OCI-LY3 (cell line): Measurements from ENCODE around the gene JDP2.
A peak's percentile ranks its signal among the peaks of the same experiment; 100 is the strongest.

Experiments used
- H2AFZ ChIP-seq: fragments of 200-600, 300-600 bp; shearing (Covaris generic); 2 replicates; pipeline ENCODE4 v1.6.0; 2014; ENCODE audit warnings: antibody characterized with exemption, low read depth, low read length
- H3K27ac ChIP-seq: fragments of 200-600, 300-600 bp; sonication (generic); 2 replicates; pipeline ENCODE4 v1.5.1; 2014; ENCODE audit warnings: mild to moderate bottlenecking, low read length, moderate library complexity, mixed read lengths
- H3K27me3 ChIP-seq: fragments of 200-600, 300-600 bp; sonication (generic); 2 replicates; pipeline ENCODE4 v1.6.1; 2014; ENCODE audit warnings: low read depth, low read length, mixed read lengths
- H3K36me3 ChIP-seq: fragments of 200-600, 300-600 bp; sonication (generic); replicated peaks from 2 replicates; pipeline ENCODE3; 2014; ENCODE audit warnings: low read depth, low read length, mixed read lengths
- H3K4me1 ChIP-seq: fragments of 300-600, 200-600 bp; sonication (generic); 2 replicates; pipeline ENCODE4 v1.6.1; 2014; ENCODE audit warnings: low read length, mixed read lengths
- H3K4me2 ChIP-seq: fragments of 200-600, 300-600 bp; sonication (generic); 2 replicates; pipeline ENCODE4 v1.6.1; 2014; ENCODE audit warnings: low read length, mixed read lengths
- H3K4me3 ChIP-seq: fragments of 300-600, 200-600 bp; sonication (generic); 2 replicates; pipeline ENCODE4 v1.5.1; 2014; ENCODE audit warnings: antibody characterized with exemption, mild to moderate bottlenecking, low read length, moderate library complexity
- H3K79me2 ChIP-seq: fragments of 300-600, 200-600 bp; shearing (Covaris generic); 2 replicates; pipeline ENCODE4 v1.6.1; 2014; ENCODE audit warnings: mild to moderate bottlenecking, low read length, mixed read lengths
- H3K9ac ChIP-seq: fragments of 300-600, 200-600 bp; shearing (Covaris generic); 2 replicates; pipeline ENCODE4 v1.6.0; 2014; ENCODE audit warnings: mild to moderate bottlenecking, low read length, moderate library complexity
- H3K9me3 ChIP-seq: fragments of 200-600, 300-600 bp; shearing (Covaris generic); 2 replicates; pipeline ENCODE4 v1.6.1; 2014; ENCODE audit warnings: low read length, mixed read lengths; ENCODE audit not compliant: insufficient read depth
- H4K20me1 ChIP-seq: fragments of 200-600, 300-600 bp; sonication (generic); 2 replicates; pipeline ENCODE4 v1.6.1; 2016; ENCODE audit warnings: low read length, mixed read lengths; ENCODE audit not compliant: insufficient read depth
- CTCF ChIP-seq: fragments of 200-600, 300-600 bp; sonication (generic); IDR thresholded peaks from 2 replicates; pipeline ENCODE4 v1.5.1; 2014; ENCODE audit warnings: antibody characterized with exemption, low read length, low read depth
- EZH2phosphoT487 ChIP-seq: fragments of 200-600 bp; shearing (Covaris generic); IDR thresholded peaks from 2 replicates; pipeline ENCODE4 v1.6.1; 2018; ENCODE audit warnings: antibody characterized with exemption, mixed run types, low read depth

JDP2 gene

GRCh38 chr14:75427126-75427481 is 718 bp upstream of the JDP2 start:
- Histone ChIP-seq H3K9ac (peak overlapping the region; percentile 99), H4K20me1 (peaks cover 39% of the 10 kb centered on the region), H3K4me1 (peaks cover 56% of the 10 kb centered on the region), H2AFZ (no peak overlapping the region), H3K4me2 (peak overlapping the region; percentile 84), H3K79me2 (peaks cover 74% of the 10 kb centered on the region), H3K4me3 (peak overlapping the region; percentile 92), H3K27me3 (no peaks in the 10 kb centered on the region), H3K9me3 (peaks cover 6% of the 10 kb centered on the region), H3K36me3 (peaks cover 45% of the 10 kb centered on the region), H3K27ac (peak overlapping the region; percentile 96)
- TF ChIP-seq CTCF, result no peak
- no peak for TF ChIP-seq EZH2phosphoT487

GRCh38 chr14:75428230-75429104 is 645 bp downstream of the JDP2 start:
- no peak overlapping the region for H2AFZ ChIP-seq
- peaks cover 6% of the 10 kb centered on the region for H3K9me3 ChIP-seq
- H3K4me1 ChIP-seq, result peaks cover 51% of the 10 kb centered on the region
- TF ChIP-seq CTCF, result no peak
- no peak for TF ChIP-seq EZH2phosphoT487
- H3K9ac ChIP-seq, result peak overlapping the region; percentile 94
- no peaks in the 10 kb centered on the region for H3K27me3 ChIP-seq
- H3K4me3 ChIP-seq, result peak overlapping the region; percentile 97
- peaks cover 51% of the 10 kb centered on the region for H4K20me1 ChIP-seq
- H3K4me2 ChIP-seq, result peak overlapping the region; percentile 90
- peaks cover 88% of the 10 kb centered on the region for H3K79me2 ChIP-seq
- H3K36me3 ChIP-seq, result peaks cover 56% of the 10 kb centered on the region
- H3K27ac ChIP-seq, result peak overlapping the region; percentile 80

GRCh38 chr14:75429562-75429961 is 1.7 kb downstream of the JDP2 start:
- H2AFZ ChIP-seq, result no peak overlapping the region
- no peaks in the 10 kb centered on the region for H3K27me3 ChIP-seq
- no peaks in the 10 kb centered on the region; the same call in 1 of the 2 replicates for H3K9me3 ChIP-seq
- peaks cover 51% of the 10 kb centered on the region for H3K4me1 ChIP-seq
- peak overlapping the region; percentile 80 for H3K27ac ChIP-seq
- peaks cover 98% of the 10 kb centered on the region for H3K79me2 ChIP-seq
- peak overlapping the region; percentile 90 for H3K4me2 ChIP-seq
- H3K4me3 ChIP-seq, result peak overlapping the region; percentile 97
- H3K36me3 ChIP-seq, result peaks cover 59% of the 10 kb centered on the region
- TF ChIP-seq CTCF (no peak), EZH2phosphoT487 (no peak)
- H3K9ac ChIP-seq, result peak overlapping the region; percentile 94
- peaks cover 62% of the 10 kb centered on the region for H4K20me1 ChIP-seq

- H3K9me3 ChIP-seq, result no peaks in the 10 kb centered on the region
- no peak overlapping the region for H2AFZ ChIP-seq
- H3K4me2 ChIP-seq, result peak overlapping the region; percentile 90
- H3K79me2 ChIP-seq, result peaks cover 100% of the 10 kb centered on the region
- peaks cover 68% of the 10 kb centered on the region for H4K20me1 ChIP-seq
- TF ChIP-seq EZH2phosphoT487 (no peak), CTCF (no peak)
- peaks cover 65% of the 10 kb centered on the region for H3K36me3 ChIP-seq
- H3K27ac ChIP-seq, result peak overlapping the region; percentile 80; the same call in 1 of the 2 replicates
- no peaks in the 10 kb centered on the region for H3K27me3 ChIP-seq
- peak overlapping the region; percentile 94; the same call in 1 of the 2 replicates for H3K9ac ChIP-seq
- H3K4me1 ChIP-seq, result peaks cover 50% of the 10 kb centered on the region
- peak overlapping the region; percentile 97 for H3K4me3 ChIP-seq
Observed at GRCh38 chr14:75430116-75430515, 2.3 kb downstream of the JDP2 start.
